Neural cell (in vitro differentiated cells): Measurements from ENCODE around the gene TELO2.

Experiments
- POLR2AphosphoS5 ChIP-seq: IDR thresholded peaks from 2 replicates; pipeline ENCODE4 v1.6.1; 2012
- TF ChIP-seq, protein P1 (sequence below): fragments of 450-650 bp; IDR thresholded peaks from 2 replicates; pipeline ENCODE4 v1.5.1; 2014; ENCODE audit warnings: antibody characterized with exemption, mild to moderate bottlenecking, moderate library complexity; ENCODE audit not compliant: poor library complexity, severe bottlenecking

DNA sequence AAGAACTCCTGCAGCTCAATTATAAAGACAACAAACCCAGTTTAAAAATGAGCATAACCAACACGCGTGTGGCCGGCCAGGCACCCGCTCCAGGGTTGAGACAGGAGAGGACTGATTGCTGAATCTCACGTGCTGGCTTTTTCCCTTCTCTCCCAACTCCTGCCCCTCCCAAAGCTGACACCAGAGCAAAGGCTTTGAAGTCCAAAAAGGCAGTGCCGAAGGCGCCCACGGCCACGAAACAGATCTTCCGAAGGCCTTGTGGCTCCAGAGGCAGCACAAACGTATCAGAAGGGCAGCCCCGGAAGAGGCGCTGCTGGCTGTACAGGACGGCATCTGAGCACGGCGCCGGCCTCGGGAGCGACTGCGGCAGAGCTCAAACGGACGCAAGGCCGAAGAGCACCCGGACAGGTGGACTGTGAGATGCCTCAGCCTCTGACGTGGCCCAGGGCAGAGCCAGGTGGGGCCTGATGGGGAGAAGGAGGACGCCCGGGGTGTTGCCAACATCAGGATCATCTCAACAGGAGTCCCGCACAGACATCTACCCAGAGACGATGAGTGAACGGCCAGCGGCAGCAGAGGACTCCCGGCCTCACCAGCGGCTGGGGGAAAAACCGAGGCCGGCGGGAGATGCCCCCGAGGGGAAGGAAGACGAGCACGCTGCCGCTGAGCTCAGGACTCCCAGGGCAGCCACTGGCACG, 28.8 kb upstream of the TELO2 start:
- TF ChIP-seq, protein P1, sequence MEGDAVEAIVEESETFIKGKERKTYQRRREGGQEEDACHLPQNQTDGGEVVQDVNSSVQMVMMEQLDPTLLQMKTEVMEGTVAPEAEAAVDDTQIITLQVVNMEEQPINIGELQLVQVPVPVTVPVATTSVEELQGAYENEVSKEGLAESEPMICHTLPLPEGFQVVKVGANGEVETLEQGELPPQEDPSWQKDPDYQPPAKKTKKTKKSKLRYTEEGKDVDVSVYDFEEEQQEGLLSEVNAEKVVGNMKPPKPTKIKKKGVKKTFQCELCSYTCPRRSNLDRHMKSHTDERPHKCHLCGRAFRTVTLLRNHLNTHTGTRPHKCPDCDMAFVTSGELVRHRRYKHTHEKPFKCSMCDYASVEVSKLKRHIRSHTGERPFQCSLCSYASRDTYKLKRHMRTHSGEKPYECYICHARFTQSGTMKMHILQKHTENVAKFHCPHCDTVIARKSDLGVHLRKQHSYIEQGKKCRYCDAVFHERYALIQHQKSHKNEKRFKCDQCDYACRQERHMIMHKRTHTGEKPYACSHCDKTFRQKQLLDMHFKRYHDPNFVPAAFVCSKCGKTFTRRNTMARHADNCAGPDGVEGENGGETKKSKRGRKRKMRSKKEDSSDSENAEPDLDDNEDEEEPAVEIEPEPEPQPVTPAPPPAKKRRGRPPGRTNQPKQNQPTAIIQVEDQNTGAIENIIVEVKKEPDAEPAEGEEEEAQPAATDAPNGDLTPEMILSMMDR = no peak
- no peak for TF ChIP-seq POLR2AphosphoS5
